ENCODE measurements around the gene ZNF385B.

The ZNF385B gene

GRCh38 chr2:179741317-179741716 lies 120.1 kb downstream of the ZNF385B start:
- H3K4me3 ChIP-seq (ENCODE audit: low read depth, low read length) = no peak overlapping the region
- no peak for DNase-seq (ENCODE audit: low read depth)
- no peak for TF ChIP-seq CTCF (conservative IDR thresholded peaks at IDR 0.05; ENCODE audit: low read depth, low read length)

- no peak overlapping the region for H3K4me3 ChIP-seq (ENCODE audit: low read depth, low read length)
- DNase-seq (ENCODE audit: low read depth) = no peak
- no peak for TF ChIP-seq CTCF (conservative IDR thresholded peaks at IDR 0.05; ENCODE audit: low read depth, low read length)
Observed at GRCh38 chr2:179729966-179730365, 131.4 kb downstream of the ZNF385B start.

GRCh38 chr2:179726461-179727180 lies 134.8 kb downstream of the ZNF385B start:
- DNase-seq (ENCODE audit: low read depth) = no peak
- no peak for TF ChIP-seq CTCF (conservative IDR thresholded peaks at IDR 0.05; ENCODE audit: low read depth, low read length)
- no peak overlapping the region for H3K4me3 ChIP-seq (ENCODE audit: low read depth, low read length)

GRCh38 chr2:179724403-179724802 lies 137.0 kb downstream of the ZNF385B start:
- no peak overlapping the region for H3K4me3 ChIP-seq (ENCODE audit: low read depth, low read length)
- DNase-seq (ENCODE audit: low read depth) = no peak
- TF ChIP-seq CTCF (conservative IDR thresholded peaks at IDR 0.05; ENCODE audit: low read depth, low read length) = no peak

GRCh38 chr2:179720173-179720772 lies 141.1 kb downstream of the ZNF385B start:
- no peak for DNase-seq (ENCODE audit: low read depth)
- no peak for TF ChIP-seq CTCF (conservative IDR thresholded peaks at IDR 0.05; ENCODE audit: low read depth, low read length)
- no peak overlapping the region for H3K4me3 ChIP-seq (ENCODE audit: low read depth, low read length)

GRCh38 chr2:179715871-179716270 lies 145.5 kb downstream of the ZNF385B start:
- DNase-seq (ENCODE audit: low read depth) = no peak
- H3K4me3 ChIP-seq (ENCODE audit: low read depth, low read length) = no peak overlapping the region
- TF ChIP-seq CTCF (conservative IDR thresholded peaks at IDR 0.05; ENCODE audit: low read depth, low read length) = no peak

- DNase-seq (ENCODE audit: low read depth) = no peak
- no peak for TF ChIP-seq CTCF (conservative IDR thresholded peaks at IDR 0.05; ENCODE audit: low read depth, low read length)
- no peak overlapping the region for H3K4me3 ChIP-seq (ENCODE audit: low read depth, low read length)
Observed at GRCh38 chr2:179715196-179715595, 146.2 kb downstream of the ZNF385B start.

Measured in choroid plexus epithelial cell (primary cell).